Testis (tissue), 2 donors: ENCODE data around the gene LPP.

Experiments used
- POLR2A ChIP-seq: fragments of 450-650 bp; IDR thresholded peaks from one replicate; pipeline ENCODE4 v1.6.1; 2017; ENCODE audit warnings: antibody characterized with exemption, mild to moderate bottlenecking, moderate library complexity
- TF ChIP-seq, protein P1 (sequence below), 3 experiments: fragments of 450-650 bp in 2 of 3; fragments of 200-600 bp in 1 of 3; sonication (generic) in 1 of 3; IDR thresholded peaks; one replicate each; pipeline ENCODE4 v1.5.1; 2016 to 2019; ENCODE audit warnings: antibody characterized with exemption in 3 of 3, mild to moderate bottlenecking in 2 of 3, moderate library complexity in 1 of 3

GRCh38 chr3:188358787-188359493 lies 205.0 kb downstream of the LPP start:
- TF ChIP-seq, protein P1, sequence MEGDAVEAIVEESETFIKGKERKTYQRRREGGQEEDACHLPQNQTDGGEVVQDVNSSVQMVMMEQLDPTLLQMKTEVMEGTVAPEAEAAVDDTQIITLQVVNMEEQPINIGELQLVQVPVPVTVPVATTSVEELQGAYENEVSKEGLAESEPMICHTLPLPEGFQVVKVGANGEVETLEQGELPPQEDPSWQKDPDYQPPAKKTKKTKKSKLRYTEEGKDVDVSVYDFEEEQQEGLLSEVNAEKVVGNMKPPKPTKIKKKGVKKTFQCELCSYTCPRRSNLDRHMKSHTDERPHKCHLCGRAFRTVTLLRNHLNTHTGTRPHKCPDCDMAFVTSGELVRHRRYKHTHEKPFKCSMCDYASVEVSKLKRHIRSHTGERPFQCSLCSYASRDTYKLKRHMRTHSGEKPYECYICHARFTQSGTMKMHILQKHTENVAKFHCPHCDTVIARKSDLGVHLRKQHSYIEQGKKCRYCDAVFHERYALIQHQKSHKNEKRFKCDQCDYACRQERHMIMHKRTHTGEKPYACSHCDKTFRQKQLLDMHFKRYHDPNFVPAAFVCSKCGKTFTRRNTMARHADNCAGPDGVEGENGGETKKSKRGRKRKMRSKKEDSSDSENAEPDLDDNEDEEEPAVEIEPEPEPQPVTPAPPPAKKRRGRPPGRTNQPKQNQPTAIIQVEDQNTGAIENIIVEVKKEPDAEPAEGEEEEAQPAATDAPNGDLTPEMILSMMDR (IDR thresholded peaks at IDR 0.05), result no peak
- no peak for TF ChIP-seq POLR2A
